K562 (cell line): ENCODE measurements around the gene MFSD2B. TPM values are rescaled to one million over a fixed set of nuclear protein-coding genes. Genes with fewer than 3 reads are reported as not detected.

ENCODE experiments used
- BRD4 ChIP-seq: fragments of 200-600 bp; sonication (generic); IDR thresholded peaks from 2 replicates; pipeline ENCODE4 v1.6.1; 2017; ENCODE audit warnings: inconsistent platforms
- CBX1 ChIP-seq: sonication (generic); IDR thresholded peaks from 2 replicates; pipeline ENCODE4 v1.6.1; 2016; ENCODE audit warnings: antibody characterized with exemption, low read depth, mild to moderate bottlenecking
- CEBPB ChIP-seq: fragments of 450-650 bp; IDR thresholded peaks from 2 replicates; pipeline ENCODE4 v1.6.1; 2016; ENCODE audit warnings: missing genetic modification characterization, missing compliant biosample characterization
- EGR1 ChIP-seq: fragments of 450-650 bp; conservative IDR thresholded peaks from 2 replicates; pipeline ENCODE4 v1.6.1; 2017; ENCODE audit warnings: mild to moderate bottlenecking
- EWSR1 ChIP-seq: fragments of 450-650 bp; IDR thresholded peaks from 2 replicates; pipeline ENCODE4 v1.6.1; 2018; ENCODE audit warnings: borderline replicate concordance, mild to moderate bottlenecking, low read depth, moderate library complexity; ENCODE audit not compliant: partially characterized antibody
- FOS ChIP-seq: IDR thresholded peaks from 3 replicates; pipeline ENCODE4 v1.6.1; 2011; ENCODE audit not compliant: insufficient read length; ENCODE audit errors: extremely low read depth
- HDAC1 ChIP-seq, 2 experiments: fragments of 450-650 bp; IDR thresholded peaks; 2 replicates each; pipeline ENCODE4 v1.6.1; 2016 to 2017; ENCODE audit warnings: inconsistent platforms in 1 of 2, mild to moderate bottlenecking in 1 of 2, moderate library complexity in 1 of 2
- PHB2 ChIP-seq: fragments of 450-650 bp; IDR thresholded peaks from 2 replicates; pipeline ENCODE4 v1.6.1; 2017; ENCODE audit warnings: low read depth
- PRPF4 ChIP-seq: fragments of 200-400 bp; formaldehyde crosslinking; IDR thresholded peaks from one replicate; pipeline ENCODE4 v1.6.1; 2017; ENCODE audit warnings: low read length, low read depth, mild to moderate bottlenecking; ENCODE audit not compliant: insufficient read depth, poor library complexity, severe bottlenecking
- RBM39 ChIP-seq: fragments of 200-400 bp; formaldehyde crosslinking; optimal IDR thresholded peaks from 2 replicates; pipeline ENCODE3; 2018; ENCODE audit warnings: low read depth, low read length
- SMARCC2 ChIP-seq: fragments of 450-650 bp; IDR thresholded peaks from 2 replicates; pipeline ENCODE4 v1.6.1; 2017; ENCODE audit warnings: antibody characterized with exemption, moderate library complexity, mild to moderate bottlenecking, low read depth
- ZNF347 ChIP-seq: fragments of 450-650 bp; formaldehyde crosslinking; IDR thresholded peaks from 2 replicates; pipeline ENCODE4 v1.4.0; 2020; ENCODE audit warnings: low read depth, mild to moderate bottlenecking, moderate library complexity
- ZNF583 ChIP-seq: fragments of 250-450 bp; sonication (Bioruptor Pico); IDR thresholded peaks from 2 replicates; pipeline ENCODE4 v1.4.0; 2020
- polyA plus RNA-seq, 8 experiments: library from polyadenylated mRNA; depleted of rRNA in 4 of 8; stranded (reverse) in 5 of 8; unstranded in 3 of 8; fragments of >200 nt; fragmentation: Nextera tagmentation in 2 of 8; fragmentation: Illumina TruSeq in 1 of 8; extraction: Ambion mirVana in 2 of 8; extraction: Trizol in 1 of 8; gene quantifications; 2 replicates each; pipeline versions ENCODE4 v1.2.1 to v1.2.3, GENCODE V29; 2011 to 2014; ENCODE audit warnings: inconsistent platforms in 1 of 8, missing spikeins in 1 of 8
- total RNA-seq, 7 experiments: library from RNA; depleted of rRNA in 6 of 7; stranded (reverse); fragments of >200 nt in 6 of 7; fragmentation: Illumina TruSeq in 2 of 7; extraction: Trizol in 2 of 7; gene quantifications; 2 replicates each; pipeline versions ENCODE4 v1.2.1 to v1.2.3, GENCODE V29; 2011 to 2021; ENCODE audit warnings: low replicate concordance in 1 of 7
- TF ChIP-seq, protein P1 (sequence below): fragments of 250-450 bp; sonication (Bioruptor Pico); IDR thresholded peaks from 2 replicates; pipeline ENCODE4 v1.4.0; 2020; ENCODE audit warnings: borderline replicate concordance
- TF ChIP-seq, protein P2 (sequence below), 2 experiments: fragments of 450-650 bp in 1 of 2; sonication (generic) in 1 of 2; formaldehyde crosslinking in 1 of 2; IDR thresholded peaks; 2 replicates each; pipeline versions ENCODE4 v1.7.1 to v1.9.0; 2016 to 2022; ENCODE audit warnings: inconsistent platforms in 1 of 2, mild to moderate bottlenecking in 1 of 2, missing genetic modification reagents in 1 of 2
- TF ChIP-seq, protein P3 (sequence below): fragments of 250-450 bp; sonication (Bioruptor Pico); IDR thresholded peaks from 2 replicates; pipeline ENCODE4 v1.8.0; 2021; ENCODE audit warnings: mild to moderate bottlenecking, moderate library complexity

MFSD2B gene
- total and polyA plus RNA-seq, 9 of the 15 experiments (the other 6 are each of a cell fraction or from before 2014, with no cell fraction given) = 2.6 to 10.9 (median 6.8) TPM

DNA sequence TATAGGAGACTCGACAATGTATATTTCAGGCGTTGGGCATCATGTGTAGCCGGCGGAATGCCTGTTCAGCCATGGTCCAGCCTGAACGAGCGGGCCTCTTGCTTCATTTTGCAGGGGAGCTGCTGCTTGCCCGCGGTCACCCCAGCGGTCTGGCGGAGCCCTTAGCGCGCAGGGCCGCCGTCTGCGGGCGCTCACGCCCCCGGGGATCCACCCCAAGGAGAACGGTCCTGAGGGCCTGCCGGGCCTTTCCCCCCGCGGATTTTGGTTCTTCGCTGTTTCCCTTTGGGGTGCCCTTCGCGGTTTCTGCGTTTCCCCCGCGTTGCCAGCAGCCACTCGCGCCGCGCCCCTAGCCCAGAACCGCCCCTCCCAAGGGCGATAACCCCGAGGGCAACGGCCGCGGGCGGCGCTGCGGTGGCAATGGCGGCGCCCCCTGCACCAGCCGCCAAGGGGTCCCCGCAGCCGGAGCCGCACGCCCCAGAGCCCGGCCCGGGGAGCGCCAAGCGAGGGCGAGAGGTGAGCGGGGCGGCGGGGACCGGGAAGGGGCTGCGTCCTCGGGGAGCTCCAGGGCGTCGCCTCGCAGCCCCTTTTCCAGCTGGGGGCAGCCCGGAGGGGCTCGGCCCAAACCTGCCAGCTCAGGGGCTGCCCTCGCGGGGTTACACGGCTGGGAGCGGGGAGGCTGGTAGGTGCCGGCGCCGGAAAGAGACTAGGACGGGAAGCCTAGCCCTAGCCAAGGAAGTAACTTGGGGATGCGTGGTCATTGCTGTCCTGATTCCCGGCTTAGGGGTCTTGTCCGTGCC lies at the start of gene MFSD2B (continued):
- TF ChIP-seq PRPF4 (no peak), RBM39 (no peak), SMARCC2 (peak; percentile 15; the same call in 1 of the 2 replicates), CEBPB (tag) (no peak; the same call in 1 of the 2 replicates), FOS (no peak), ZNF347 (no peak), PHB2 (no peak), ZNF583 (CRISPR knock-in tag) (no peak), HDAC1 (IDR thresholded peaks at IDR 0.05) (no peak), CBX1 (peak; percentile 44; the same call in 1 of the 2 replicates), EWSR1 (no peak), EGR1 (peak; percentile 41), BRD4 (no peak)
- TF ChIP-seq, protein P1, sequence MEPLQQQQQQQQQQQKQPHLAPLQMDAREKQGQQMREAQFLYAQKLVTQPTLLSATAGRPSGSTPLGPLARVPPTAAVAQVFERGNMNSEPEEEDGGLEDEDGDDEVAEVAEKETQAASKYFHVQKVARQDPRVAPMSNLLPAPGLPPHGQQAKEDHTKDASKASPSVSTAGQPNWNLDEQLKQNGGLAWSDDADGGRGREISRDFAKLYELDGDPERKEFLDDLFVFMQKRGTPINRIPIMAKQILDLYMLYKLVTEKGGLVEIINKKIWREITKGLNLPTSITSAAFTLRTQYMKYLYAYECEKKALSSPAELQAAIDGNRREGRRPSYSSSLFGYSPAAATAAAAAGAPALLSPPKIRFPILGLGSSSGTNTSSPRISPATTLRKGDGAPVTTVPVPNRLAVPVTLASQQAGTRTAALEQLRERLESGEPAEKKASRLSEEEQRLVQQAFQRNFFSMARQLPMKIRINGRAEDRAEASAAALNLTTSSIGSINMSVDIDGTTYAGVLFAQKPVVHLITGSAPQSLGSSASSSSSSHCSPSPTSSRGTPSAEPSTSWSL (CRISPR knock-in tag) = 0 out of 2 replicates have a peak, but pooled peaks have one; percentile 32
- TF ChIP-seq, protein P2, sequence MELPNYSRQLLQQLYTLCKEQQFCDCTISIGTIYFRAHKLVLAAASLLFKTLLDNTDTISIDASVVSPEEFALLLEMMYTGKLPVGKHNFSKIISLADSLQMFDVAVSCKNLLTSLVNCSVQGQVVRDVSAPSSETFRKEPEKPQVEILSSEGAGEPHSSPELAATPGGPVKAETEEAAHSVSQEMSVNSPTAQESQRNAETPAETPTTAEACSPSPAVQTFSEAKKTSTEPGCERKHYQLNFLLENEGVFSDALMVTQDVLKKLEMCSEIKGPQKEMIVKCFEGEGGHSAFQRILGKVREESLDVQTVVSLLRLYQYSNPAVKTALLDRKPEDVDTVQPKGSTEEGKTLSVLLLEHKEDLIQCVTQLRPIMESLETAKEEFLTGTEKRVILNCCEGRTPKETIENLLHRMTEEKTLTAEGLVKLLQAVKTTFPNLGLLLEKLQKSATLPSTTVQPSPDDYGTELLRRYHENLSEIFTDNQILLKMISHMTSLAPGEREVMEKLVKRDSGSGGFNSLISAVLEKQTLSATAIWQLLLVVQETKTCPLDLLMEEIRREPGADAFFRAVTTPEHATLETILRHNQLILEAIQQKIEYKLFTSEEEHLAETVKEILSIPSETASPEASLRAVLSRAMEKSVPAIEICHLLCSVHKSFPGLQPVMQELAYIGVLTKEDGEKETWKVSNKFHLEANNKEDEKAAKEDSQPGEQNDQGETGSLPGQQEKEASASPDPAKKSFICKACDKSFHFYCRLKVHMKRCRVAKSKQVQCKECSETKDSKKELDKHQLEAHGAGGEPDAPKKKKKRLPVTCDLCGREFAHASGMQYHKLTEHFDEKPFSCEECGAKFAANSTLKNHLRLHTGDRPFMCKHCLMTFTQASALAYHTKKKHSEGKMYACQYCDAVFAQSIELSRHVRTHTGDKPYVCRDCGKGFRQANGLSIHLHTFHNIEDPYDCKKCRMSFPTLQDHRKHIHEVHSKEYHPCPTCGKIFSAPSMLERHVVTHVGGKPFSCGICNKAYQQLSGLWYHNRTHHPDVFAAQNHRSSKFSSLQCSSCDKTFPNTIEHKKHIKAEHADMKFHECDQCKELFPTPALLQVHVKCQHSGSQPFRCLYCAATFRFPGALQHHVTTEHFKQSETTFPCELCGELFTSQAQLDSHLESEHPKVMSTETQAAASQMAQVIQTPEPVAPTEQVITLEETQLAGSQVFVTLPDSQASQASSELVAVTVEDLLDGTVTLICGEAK (IDR thresholded peaks at IDR 0.05) = no peak
- TF ChIP-seq, protein P2 (CRISPR knock-in tag; IDR thresholded peaks at IDR 0.05) = no peak
- TF ChIP-seq, protein P3, sequence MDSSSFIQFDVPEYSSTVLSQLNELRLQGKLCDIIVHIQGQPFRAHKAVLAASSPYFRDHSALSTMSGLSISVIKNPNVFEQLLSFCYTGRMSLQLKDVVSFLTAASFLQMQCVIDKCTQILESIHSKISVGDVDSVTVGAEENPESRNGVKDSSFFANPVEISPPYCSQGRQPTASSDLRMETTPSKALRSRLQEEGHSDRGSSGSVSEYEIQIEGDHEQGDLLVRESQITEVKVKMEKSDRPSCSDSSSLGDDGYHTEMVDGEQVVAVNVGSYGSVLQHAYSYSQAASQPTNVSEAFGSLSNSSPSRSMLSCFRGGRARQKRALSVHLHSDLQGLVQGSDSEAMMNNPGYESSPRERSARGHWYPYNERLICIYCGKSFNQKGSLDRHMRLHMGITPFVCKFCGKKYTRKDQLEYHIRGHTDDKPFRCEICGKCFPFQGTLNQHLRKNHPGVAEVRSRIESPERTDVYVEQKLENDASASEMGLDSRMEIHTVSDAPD (CRISPR knock-in tag) = no peak
